Measurements from ENCODE around the gene BGLAP. TPM values are rescaled to one million over a fixed set of nuclear protein-coding genes. Genes with fewer than 3 reads are reported as not detected.

The BGLAP gene
- total and polyA plus RNA-seq, 2 experiments from 2014 or later, result 0.17 to 0.64 TPM

DNA sequence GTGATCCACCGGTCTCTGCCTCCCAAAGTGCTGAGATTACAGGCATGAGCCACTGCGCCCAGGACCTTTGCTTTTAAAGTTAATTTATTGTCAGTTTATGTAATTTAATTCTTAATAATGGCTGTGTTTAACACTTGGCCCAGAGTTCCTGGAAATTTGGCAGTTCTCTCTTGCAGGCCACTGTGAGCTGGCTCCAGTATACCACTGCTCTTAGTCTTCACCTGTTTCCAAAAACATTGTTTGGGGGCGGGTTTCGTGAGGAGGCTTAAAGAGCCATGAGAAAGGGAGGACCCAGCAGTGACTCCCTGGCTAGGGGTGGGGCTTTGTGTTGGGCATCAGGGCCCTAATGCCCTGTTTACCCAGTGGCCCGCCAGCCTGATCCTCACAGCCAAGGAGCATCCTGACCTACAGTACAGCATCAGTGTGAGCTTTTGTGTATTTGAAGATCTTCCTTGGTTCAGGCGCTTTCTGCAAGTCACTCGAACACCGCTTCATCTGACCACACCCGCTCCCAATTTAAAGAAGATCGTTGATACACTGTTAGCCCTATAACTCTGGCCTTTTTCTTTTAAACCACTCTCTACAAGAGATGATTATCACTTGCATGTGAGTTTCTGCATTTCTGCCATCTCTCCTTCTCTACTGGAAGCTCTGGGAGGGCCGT, 12.0 kb upstream of the BGLAP start:
- Histone ChIP-seq H3K9me3 (ENCODE audit: low read depth) (no peaks in the 10 kb centered on the region), H3K27me3 (no peaks in the 10 kb centered on the region), H3K4me3 (no peak overlapping the region), H2AFZ (no peak overlapping the region), H4K20me1 (ENCODE audit: insufficient read depth, poor library complexity, severe bottlenecking) (no peaks in the 10 kb centered on the region), H3K4me1 (ENCODE audit: insufficient read depth) (no peaks in the 10 kb centered on the region), H3K4me2 (no peak overlapping the region), H3K9me2 (replicated peaks; ENCODE audit: insufficient read depth) (no peaks in the 10 kb centered on the region), H3K36me3 (replicated peaks; ENCODE audit: insufficient read depth, low read depth) (no peaks in the 10 kb centered on the region), H3K79me2 (peaks cover 3% of the 10 kb centered on the region), H3K27ac (no peak overlapping the region)
- 94% methylated on average over 11 of the region's 11 CpGs for WGBS (ENCODE audit: low lambda C conversion rate, missing lambda C conversion rate)
- TF ChIP-seq EZH2 (IDR thresholded peaks at IDR 0.05; ENCODE audit: borderline replicate concordance), result no peak
- no peak for DNase-seq (ENCODE audit: low spot score)

DNA sequence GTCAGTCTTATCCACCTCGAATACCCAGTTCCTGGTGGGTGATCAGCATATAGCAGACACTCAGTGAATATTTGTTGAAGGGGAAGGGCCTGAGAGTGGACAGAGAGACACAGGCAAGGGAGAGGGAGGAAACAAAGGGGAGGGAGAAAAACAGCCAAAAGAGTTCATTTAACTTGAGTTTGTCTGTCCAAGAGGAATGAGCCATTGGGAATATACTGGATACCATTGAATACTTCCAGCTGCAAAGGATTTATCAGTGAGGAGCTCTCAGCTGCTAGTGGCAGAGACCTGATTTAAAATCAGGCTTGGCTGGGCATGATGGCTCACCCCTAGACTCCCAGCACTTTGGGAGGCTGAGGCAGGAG, 11.5 kb upstream of the BGLAP start:
- TF ChIP-seq, protein P1, sequence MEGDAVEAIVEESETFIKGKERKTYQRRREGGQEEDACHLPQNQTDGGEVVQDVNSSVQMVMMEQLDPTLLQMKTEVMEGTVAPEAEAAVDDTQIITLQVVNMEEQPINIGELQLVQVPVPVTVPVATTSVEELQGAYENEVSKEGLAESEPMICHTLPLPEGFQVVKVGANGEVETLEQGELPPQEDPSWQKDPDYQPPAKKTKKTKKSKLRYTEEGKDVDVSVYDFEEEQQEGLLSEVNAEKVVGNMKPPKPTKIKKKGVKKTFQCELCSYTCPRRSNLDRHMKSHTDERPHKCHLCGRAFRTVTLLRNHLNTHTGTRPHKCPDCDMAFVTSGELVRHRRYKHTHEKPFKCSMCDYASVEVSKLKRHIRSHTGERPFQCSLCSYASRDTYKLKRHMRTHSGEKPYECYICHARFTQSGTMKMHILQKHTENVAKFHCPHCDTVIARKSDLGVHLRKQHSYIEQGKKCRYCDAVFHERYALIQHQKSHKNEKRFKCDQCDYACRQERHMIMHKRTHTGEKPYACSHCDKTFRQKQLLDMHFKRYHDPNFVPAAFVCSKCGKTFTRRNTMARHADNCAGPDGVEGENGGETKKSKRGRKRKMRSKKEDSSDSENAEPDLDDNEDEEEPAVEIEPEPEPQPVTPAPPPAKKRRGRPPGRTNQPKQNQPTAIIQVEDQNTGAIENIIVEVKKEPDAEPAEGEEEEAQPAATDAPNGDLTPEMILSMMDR (IDR thresholded peaks at IDR 0.05; ENCODE audit: poor library complexity), result no peak
- TF ChIP-seq EZH2 (IDR thresholded peaks at IDR 0.05; ENCODE audit: borderline replicate concordance) (no peak), EZH2phosphoT487 (IDR thresholded peaks at IDR 0.05; ENCODE audit: low read depth, severe bottlenecking, unreplicated experiment) (no peak)
- no peaks in the 10 kb centered on the region for H3K27me3 ChIP-seq
- no peaks in the 10 kb centered on the region for H3K9me2 ChIP-seq (replicated peaks; ENCODE audit: insufficient read depth)
- H3K4me2 ChIP-seq, result no peak overlapping the region
- H4K20me1 ChIP-seq (ENCODE audit: insufficient read depth, poor library complexity, severe bottlenecking), result no peaks in the 10 kb centered on the region
- H3K79me2 ChIP-seq, result peaks cover 3% of the 10 kb centered on the region
- H3K36me3 ChIP-seq (replicated peaks; ENCODE audit: insufficient read depth, low read depth), result no peaks in the 10 kb centered on the region
- H2AFZ ChIP-seq, result no peak overlapping the region
- DNase-seq (ENCODE audit: low spot score), result no peak
- H3K27ac ChIP-seq, result no peak overlapping the region
- no peak overlapping the region for H3K4me3 ChIP-seq
- no peaks in the 10 kb centered on the region for H3K9me3 ChIP-seq (ENCODE audit: low read depth)
- no peaks in the 10 kb centered on the region for H3K4me1 ChIP-seq (ENCODE audit: insufficient read depth)
- WGBS (ENCODE audit: low lambda C conversion rate, missing lambda C conversion rate), result 88% methylated on average over 1 of the region's 1 CpG

DNA sequence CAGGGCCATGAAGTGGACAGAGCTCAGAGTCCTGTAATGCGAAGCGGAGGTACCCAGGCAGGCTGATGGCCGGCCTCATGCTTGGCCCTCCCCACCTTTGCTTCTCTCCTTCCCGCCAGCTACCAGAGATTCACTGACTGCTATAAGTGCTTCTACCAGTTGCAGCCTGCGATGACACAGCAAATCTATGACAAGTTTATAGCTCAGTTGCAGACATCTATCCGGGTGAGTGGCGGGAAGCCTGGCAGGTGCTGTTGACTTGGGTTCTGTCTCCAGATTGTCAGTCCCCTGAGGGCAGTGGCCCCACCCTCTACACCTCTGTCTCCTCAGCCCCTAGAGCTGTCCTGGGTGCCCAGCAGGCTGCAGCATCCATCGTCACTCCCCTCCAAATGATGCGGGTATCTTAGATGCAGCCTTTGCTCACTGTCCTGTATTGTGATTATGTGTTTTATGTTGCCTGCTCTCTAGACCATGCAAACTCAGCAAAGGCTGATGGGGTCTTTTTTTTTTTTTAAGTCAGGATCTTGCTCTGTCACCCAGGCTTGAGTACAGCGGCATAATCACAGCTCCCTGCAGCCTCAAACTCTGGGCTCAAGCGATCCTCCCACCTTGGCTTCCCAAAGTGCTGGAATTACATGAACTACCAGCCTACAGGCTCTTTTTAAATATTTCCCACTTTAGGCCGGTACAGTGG, 9.6 kb upstream of the BGLAP start:
- Histone ChIP-seq H3K27me3 (no peaks in the 10 kb centered on the region), H3K4me3 (no peak overlapping the region), H3K27ac (no peak overlapping the region), H3K36me3 (replicated peaks; ENCODE audit: insufficient read depth, low read depth) (no peaks in the 10 kb centered on the region), H3K9me2 (replicated peaks; ENCODE audit: insufficient read depth) (no peaks in the 10 kb centered on the region), H4K20me1 (ENCODE audit: insufficient read depth, poor library complexity, severe bottlenecking) (no peaks in the 10 kb centered on the region), H2AFZ (no peak overlapping the region), H3K4me1 (ENCODE audit: insufficient read depth) (no peaks in the 10 kb centered on the region), H3K9me3 (ENCODE audit: low read depth) (no peaks in the 10 kb centered on the region), H3K79me2 (no peaks in the 10 kb centered on the region), H3K4me2 (no peak overlapping the region)
- WGBS (ENCODE audit: low lambda C conversion rate, missing lambda C conversion rate), result 91% methylated on average over 12 of the region's 12 CpGs
- no peak for TF ChIP-seq EZH2 (IDR thresholded peaks at IDR 0.05; ENCODE audit: borderline replicate concordance)
- TF ChIP-seq, protein P1 (IDR thresholded peaks at IDR 0.05; ENCODE audit: poor library complexity), result no peak
- TF ChIP-seq EZH2phosphoT487 (IDR thresholded peaks at IDR 0.05; ENCODE audit: low read depth, severe bottlenecking, unreplicated experiment), result no peak
- DNase-seq (ENCODE audit: low spot score), result no peak

DNA sequence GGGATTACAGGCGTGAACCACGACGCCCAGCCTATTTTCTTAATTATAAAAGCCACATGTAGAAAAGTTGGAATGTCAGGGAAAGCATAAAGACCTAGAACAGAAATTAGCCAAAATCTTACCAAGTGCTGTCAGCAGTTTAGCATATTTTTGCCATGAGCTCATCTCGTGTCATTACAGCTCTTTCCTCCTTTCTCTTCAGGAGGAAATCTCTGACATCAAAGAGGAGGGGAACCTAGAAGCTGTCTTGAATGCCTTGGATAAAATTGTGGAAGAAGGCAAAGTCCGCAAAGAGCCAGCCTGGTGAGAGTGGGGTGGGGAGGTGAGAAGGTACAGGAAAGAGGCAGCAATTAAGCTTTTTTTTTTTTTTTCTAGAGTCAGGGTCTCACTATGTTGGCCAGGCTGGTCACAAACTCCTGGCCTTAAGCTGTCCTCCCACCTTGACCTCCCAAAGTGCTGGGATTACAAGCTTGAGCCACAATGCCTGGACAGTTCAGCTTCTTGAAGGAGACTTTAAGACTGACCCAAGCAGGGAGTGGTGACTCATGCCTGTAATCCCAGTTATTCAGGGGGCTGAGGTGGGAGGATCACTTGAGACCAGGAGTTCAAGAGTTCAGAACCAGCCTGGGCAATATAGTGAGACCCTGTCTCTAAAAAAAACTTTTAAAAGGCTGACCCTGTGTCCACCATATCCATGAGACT, 8.4 kb upstream of the BGLAP start:
- no peaks in the 10 kb centered on the region for H3K4me1 ChIP-seq (ENCODE audit: insufficient read depth)
- no peaks in the 10 kb centered on the region for H3K9me3 ChIP-seq (ENCODE audit: low read depth)
- H3K9me2 ChIP-seq (replicated peaks; ENCODE audit: insufficient read depth), result no peaks in the 10 kb centered on the region
- no peaks in the 10 kb centered on the region for H4K20me1 ChIP-seq (ENCODE audit: insufficient read depth, poor library complexity, severe bottlenecking)
- H3K79me2 ChIP-seq, result no peaks in the 10 kb centered on the region
- peak overlapping the region; percentile 61 for H3K27ac ChIP-seq
- TF ChIP-seq EZH2 (IDR thresholded peaks at IDR 0.05; ENCODE audit: borderline replicate concordance), result no peak
- TF ChIP-seq EZH2phosphoT487 (IDR thresholded peaks at IDR 0.05; ENCODE audit: low read depth, severe bottlenecking, unreplicated experiment), result no peak
- TF ChIP-seq, protein P1 (IDR thresholded peaks at IDR 0.05; ENCODE audit: poor library complexity), result no peak
- H3K36me3 ChIP-seq (replicated peaks; ENCODE audit: insufficient read depth, low read depth), result no peaks in the 10 kb centered on the region
- H3K27me3 ChIP-seq, result no peaks in the 10 kb centered on the region
- WGBS (ENCODE audit: low lambda C conversion rate, missing lambda C conversion rate), result 83% methylated on average over 5 of the region's 5 CpGs
- no peak overlapping the region for H2AFZ ChIP-seq
- no peak overlapping the region for H3K4me3 ChIP-seq
- DNase-seq (ENCODE audit: low spot score), result no peak
- no peak overlapping the region for H3K4me2 ChIP-seq

Data from hepatocyte (in vitro differentiated cells).